Measurements from ENCODE around the gene TAAR9. TPM values are rescaled to one million over a fixed set of nuclear protein-coding genes. Genes with fewer than 3 reads are reported as not detected.

TAAR9 gene
- total RNA-seq, 1 experiment from 2014 or later: not detected

GRCh38 chr6:132505158-132505557, 32.9 kb upstream of the TAAR9 start:
- peaks cover 42% of the 10 kb centered on the region for H3K36me3 Mint-ChIP-seq (ENCODE audit: insufficient read depth, unreplicated experiment)
- ChIA-PET CTCF (no interaction called here), POLR2A (no interaction called here)
- peaks cover 1% of the 10 kb centered on the region for H3K4me1 Mint-ChIP-seq (ENCODE audit: low read depth, unreplicated experiment)
- Histone ChIP-seq H3K9me3 (no peaks in the 10 kb centered on the region), H3K4me1 (no peaks in the 10 kb centered on the region), H3K27me3 (replicated peaks; ENCODE audit: control insufficient read depth, insufficient read depth, low read length) (no peaks in the 10 kb centered on the region), H3K36me3 (ENCODE audit: control insufficient read depth, insufficient read depth, low read length) (no peaks in the 10 kb centered on the region), H3K4me3 (ENCODE audit: low read depth, low read length) (no peak overlapping the region)
- no peak for TF ChIP-seq CTCF (IDR thresholded peaks at IDR 0.05; ENCODE audit: insufficient read depth in 1 of 2, low read depth in 1 of 2, low read length in 1 of 2, severe bottlenecking in 1 of 2, unreplicated experiment in 1 of 2)
- DNase-seq: no peak
- H3K4me3 Mint-ChIP-seq (ENCODE audit: unreplicated experiment): no peak overlapping the region
- no TSS peak for BruUV-seq (replicated peaks)
- no peaks in the 10 kb centered on the region for H3K9me3 Mint-ChIP-seq (ENCODE audit: unreplicated experiment)
- H3K27me3 Mint-ChIP-seq (ENCODE audit: insufficient read depth, unreplicated experiment): no peaks in the 10 kb centered on the region
- intact Hi-C loops (cut with micrococcal nuclease; ENCODE audit: unreplicated experiment): no loop called here
- no peak overlapping the region for H3K27ac Mint-ChIP-seq (ENCODE audit: unreplicated experiment)

- Histone ChIP-seq H3K36me3 (ENCODE audit: control insufficient read depth, insufficient read depth, low read length) (no peaks in the 10 kb centered on the region), H3K9me3 (no peaks in the 10 kb centered on the region), H3K4me3 (ENCODE audit: low read depth, low read length) (no peak overlapping the region), H3K4me1 (peaks cover 8% of the 10 kb centered on the region), H3K27me3 (replicated peaks; ENCODE audit: control insufficient read depth, insufficient read depth, low read length) (no peaks in the 10 kb centered on the region)
- POLR2A ChIA-PET: no interaction called here
- Mint-ChIP-seq H3K27me3 (ENCODE audit: insufficient read depth, unreplicated experiment) (no peaks in the 10 kb centered on the region), H3K4me3 (ENCODE audit: unreplicated experiment) (no peak overlapping the region), H3K4me1 (ENCODE audit: low read depth, unreplicated experiment) (peaks cover 10% of the 10 kb centered on the region), H3K9me3 (ENCODE audit: unreplicated experiment) (no peaks in the 10 kb centered on the region), H3K27ac (ENCODE audit: unreplicated experiment) (no peak overlapping the region), H3K36me3 (ENCODE audit: insufficient read depth, unreplicated experiment) (peaks cover 36% of the 10 kb centered on the region)
- BruUV-seq (replicated peaks): no TSS peak
- intact Hi-C loops (cut with micrococcal nuclease; ENCODE audit: unreplicated experiment): no loop called here
- CTCF ChIA-PET: no interaction called here
- DNase-seq: no peak
- no peak for TF ChIP-seq CTCF (IDR thresholded peaks at IDR 0.05; ENCODE audit: insufficient read depth in 1 of 2, low read depth in 1 of 2, low read length in 1 of 2, severe bottlenecking in 1 of 2, unreplicated experiment in 1 of 2)
Measured at GRCh38 chr6:132506461-132506860, 31.6 kb upstream of the TAAR9 start.

- no peak overlapping the region for H3K4me3 ChIP-seq (ENCODE audit: low read depth, low read length)
- DNase-seq: no peak
- H3K27me3 ChIP-seq (replicated peaks; ENCODE audit: control insufficient read depth, insufficient read depth, low read length): no peaks in the 10 kb centered on the region
- POLR2A ChIA-PET: no interaction called here
- H3K4me1 Mint-ChIP-seq (ENCODE audit: low read depth, unreplicated experiment): peaks cover 12% of the 10 kb centered on the region
- peaks cover 29% of the 10 kb centered on the region for H3K36me3 Mint-ChIP-seq (ENCODE audit: insufficient read depth, unreplicated experiment)
- H3K4me1 ChIP-seq: peaks cover 12% of the 10 kb centered on the region
- no peaks in the 10 kb centered on the region for H3K27me3 Mint-ChIP-seq (ENCODE audit: insufficient read depth, unreplicated experiment)
- H3K36me3 ChIP-seq (ENCODE audit: control insufficient read depth, insufficient read depth, low read length): no peaks in the 10 kb centered on the region
- H3K9me3 Mint-ChIP-seq (ENCODE audit: unreplicated experiment): no peaks in the 10 kb centered on the region
- H3K4me3 Mint-ChIP-seq (ENCODE audit: unreplicated experiment): no peak overlapping the region
- no peak overlapping the region for H3K27ac Mint-ChIP-seq (ENCODE audit: unreplicated experiment)
- TF ChIP-seq CTCF (IDR thresholded peaks at IDR 0.05; ENCODE audit: insufficient read depth in 1 of 2, low read depth in 1 of 2, low read length in 1 of 2, severe bottlenecking in 1 of 2, unreplicated experiment in 1 of 2): no peak
- CTCF ChIA-PET: no interaction called here
- H3K9me3 ChIP-seq: no peaks in the 10 kb centered on the region
- no TSS peak for BruUV-seq (replicated peaks)
- intact Hi-C loops (cut with micrococcal nuclease; ENCODE audit: unreplicated experiment): no loop called here
Measured at GRCh38 chr6:132506869-132507808, 30.9 kb upstream of the TAAR9 start.

All from Caco-2 (cell line).